ENCODE data around the gene BRCA2.
A peak's percentile ranks its signal among the peaks of the same experiment; 100 is the strongest.

Gene BRCA2, protein sequence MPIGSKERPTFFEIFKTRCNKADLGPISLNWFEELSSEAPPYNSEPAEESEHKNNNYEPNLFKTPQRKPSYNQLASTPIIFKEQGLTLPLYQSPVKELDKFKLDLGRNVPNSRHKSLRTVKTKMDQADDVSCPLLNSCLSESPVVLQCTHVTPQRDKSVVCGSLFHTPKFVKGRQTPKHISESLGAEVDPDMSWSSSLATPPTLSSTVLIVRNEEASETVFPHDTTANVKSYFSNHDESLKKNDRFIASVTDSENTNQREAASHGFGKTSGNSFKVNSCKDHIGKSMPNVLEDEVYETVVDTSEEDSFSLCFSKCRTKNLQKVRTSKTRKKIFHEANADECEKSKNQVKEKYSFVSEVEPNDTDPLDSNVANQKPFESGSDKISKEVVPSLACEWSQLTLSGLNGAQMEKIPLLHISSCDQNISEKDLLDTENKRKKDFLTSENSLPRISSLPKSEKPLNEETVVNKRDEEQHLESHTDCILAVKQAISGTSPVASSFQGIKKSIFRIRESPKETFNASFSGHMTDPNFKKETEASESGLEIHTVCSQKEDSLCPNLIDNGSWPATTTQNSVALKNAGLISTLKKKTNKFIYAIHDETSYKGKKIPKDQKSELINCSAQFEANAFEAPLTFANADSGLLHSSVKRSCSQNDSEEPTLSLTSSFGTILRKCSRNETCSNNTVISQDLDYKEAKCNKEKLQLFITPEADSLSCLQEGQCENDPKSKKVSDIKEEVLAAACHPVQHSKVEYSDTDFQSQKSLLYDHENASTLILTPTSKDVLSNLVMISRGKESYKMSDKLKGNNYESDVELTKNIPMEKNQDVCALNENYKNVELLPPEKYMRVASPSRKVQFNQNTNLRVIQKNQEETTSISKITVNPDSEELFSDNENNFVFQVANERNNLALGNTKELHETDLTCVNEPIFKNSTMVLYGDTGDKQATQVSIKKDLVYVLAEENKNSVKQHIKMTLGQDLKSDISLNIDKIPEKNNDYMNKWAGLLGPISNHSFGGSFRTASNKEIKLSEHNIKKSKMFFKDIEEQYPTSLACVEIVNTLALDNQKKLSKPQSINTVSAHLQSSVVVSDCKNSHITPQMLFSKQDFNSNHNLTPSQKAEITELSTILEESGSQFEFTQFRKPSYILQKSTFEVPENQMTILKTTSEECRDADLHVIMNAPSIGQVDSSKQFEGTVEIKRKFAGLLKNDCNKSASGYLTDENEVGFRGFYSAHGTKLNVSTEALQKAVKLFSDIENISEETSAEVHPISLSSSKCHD (N-terminal part only)

GRCh38 chr13:32315238-32316027 is at the start of gene BRCA2, which contains the start of gene ZAR1L:
BRCA2 (plus strand) TSS chr13:32315508; CDS start chr13:32316461, 953 bp downstream.
ZAR1L (minus strand) TSS chr13:32315363; CDS start chr13:32311925, 3,438 bp downstream.
- peak; percentile 95 for DNase-seq (ENCODE audit: low read depth, low spot score)

- DNase-seq (ENCODE audit: low read depth, low spot score): no peak
These were observed 49.6 kb upstream of the BRCA2 start for GRCh38 chr13:32265726-32266125.

DNA sequence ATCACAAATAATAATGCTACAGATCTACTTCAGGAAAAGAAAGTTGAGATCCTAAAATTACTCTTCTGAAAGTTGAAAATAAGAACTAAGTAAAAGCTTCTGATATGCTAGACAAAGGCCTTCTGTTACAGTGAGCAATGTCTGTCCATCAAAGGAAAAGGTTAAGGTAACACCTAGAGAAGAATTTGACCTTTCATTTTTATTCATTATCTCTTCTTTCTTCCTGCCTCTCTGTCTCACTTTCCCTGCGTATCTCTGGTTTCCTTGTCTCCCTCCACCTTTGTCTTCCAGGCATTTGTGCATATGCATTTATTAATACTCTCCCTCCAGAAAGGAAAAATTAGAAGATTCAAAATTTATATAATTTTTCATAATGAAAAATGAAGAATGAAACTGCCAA is 49.2 kb upstream of the BRCA2 start:
- no peak for DNase-seq (ENCODE audit: low read depth, low spot score)

- peak; percentile 76 for DNase-seq (ENCODE audit: low read depth, low spot score)
These were observed 47.4 kb upstream of the BRCA2 start for GRCh38 chr13:32267836-32268439.

- DNase-seq (ENCODE audit: low read depth, low spot score): no peak
These were observed 43.2 kb upstream of the BRCA2 start for GRCh38 chr13:32272021-32272683.

- no peak for DNase-seq (ENCODE audit: low read depth, low spot score)
These were observed 37.5 kb upstream of the BRCA2 start for GRCh38 chr13:32277839-32278238.

DNA sequence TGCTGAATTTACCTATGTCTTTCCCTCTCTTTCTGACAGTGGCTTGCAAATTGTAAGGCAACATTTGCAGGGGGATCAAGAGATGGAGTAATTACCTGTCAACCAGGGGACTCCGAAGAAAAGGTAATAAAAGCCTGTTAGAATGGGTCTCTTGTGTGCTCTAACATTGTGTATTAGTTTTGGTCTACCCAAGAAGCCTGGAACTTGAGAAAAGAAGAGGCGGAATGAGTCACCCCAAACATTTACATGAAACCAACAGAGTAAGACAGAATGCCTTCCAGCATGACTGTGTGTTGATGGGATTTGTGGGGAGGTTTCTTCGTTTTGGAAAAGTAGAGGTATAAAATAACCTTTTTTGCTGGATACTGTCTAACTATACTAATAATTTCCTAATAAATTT is 36.9 kb upstream of the BRCA2 start:
- no peak for DNase-seq (ENCODE audit: low read depth, low spot score)

- no peak for DNase-seq (ENCODE audit: low read depth, low spot score)
These were observed 34.2 kb upstream of the BRCA2 start for GRCh38 chr13:32281096-32281495.

DNA sequence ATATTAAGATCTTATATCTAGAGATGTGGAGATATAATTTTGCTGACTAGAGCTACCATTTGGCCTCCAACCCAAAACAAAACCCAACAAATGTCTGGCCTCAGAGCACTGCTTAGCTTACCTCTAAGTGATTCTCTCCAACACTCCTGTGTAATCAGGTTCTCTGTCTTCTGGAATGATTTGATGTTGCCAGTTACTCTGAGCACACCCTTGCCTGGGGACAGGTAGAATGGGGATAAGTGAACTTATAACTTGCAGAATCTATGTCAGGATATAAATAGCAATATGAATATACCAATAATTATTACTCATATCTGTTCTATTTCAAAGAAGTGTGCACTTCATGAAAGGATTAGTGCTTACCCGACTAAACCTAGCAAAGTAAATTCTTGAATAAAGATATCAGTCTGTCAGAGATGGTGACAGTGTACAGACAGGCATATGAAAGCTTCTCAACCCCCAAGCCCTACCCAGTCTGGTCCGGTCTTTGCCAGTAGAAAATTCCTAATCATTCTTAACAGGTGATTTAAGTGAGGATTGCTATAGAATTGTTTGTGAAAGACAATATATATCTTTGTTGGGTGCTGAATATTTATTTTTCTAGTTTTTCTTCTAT is 33.1 kb upstream of the BRCA2 start:
- no peak for DNase-seq (ENCODE audit: low read depth, low spot score)

DNA sequence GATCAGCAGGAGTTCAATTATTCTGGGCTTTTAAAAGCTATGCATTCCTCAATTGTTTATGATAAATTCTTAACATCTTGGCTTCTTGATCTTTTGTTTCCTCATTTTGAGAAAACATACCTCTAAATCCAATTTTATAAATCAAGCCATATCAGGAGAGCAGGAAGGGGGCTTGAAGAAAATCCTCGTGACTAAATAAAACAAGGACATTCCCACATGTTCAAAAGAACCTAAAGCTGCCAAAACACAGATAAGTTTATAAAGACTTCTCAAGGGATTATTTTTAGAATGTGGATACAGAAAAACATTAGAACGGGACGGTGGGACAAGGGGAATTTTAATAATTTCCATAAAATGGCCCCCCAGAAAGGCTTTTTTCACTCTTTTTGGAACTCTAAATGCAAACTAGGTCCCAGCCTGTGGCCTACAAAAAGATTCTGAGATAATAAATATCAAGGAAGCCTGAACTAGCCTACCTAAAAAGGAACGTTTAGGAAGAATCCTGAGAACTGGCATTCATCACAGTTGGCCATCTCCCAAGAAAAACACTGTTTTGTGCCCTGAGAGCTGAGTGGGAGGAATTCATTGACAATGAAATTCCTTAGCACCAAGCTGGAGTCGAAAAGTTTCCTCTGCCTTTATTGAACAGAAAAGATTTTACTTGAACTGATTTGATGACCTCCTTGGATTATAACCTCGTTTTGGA is 30.2 kb upstream of the BRCA2 start:
- DNase-seq (ENCODE audit: low read depth, low spot score): no peak

GRCh38 chr13:32285633-32285965 is 29.7 kb upstream of the BRCA2 start:
- DNase-seq (ENCODE audit: low read depth, low spot score): no peak

GRCh38 chr13:32297206-32297605 is 18.1 kb upstream of the BRCA2 start:
- no peak for DNase-seq (ENCODE audit: low read depth, low spot score)

DNA sequence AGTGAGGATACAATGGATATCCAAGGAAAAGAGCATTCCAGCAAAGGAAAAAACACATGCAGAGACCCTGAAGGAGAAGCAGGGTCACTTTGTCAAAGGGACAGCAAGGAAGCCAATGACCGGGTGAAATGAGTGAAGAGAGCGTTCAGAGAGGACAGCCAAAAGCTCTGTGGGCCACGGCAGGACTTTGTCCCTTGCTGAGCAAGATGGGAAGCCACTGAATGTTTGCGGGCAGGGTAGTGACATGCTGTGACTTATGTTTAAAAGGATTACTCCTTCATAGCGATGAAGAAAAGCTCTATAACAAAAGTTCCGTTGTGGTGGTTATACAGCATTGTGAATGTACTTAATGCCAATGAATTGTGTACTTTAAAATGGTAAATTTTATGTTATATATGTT is 16.6 kb upstream of the BRCA2 start:
- no peak for DNase-seq (ENCODE audit: low read depth, low spot score)

GRCh38 chr13:32299893-32300292 is 15.4 kb upstream of the BRCA2 start:
- DNase-seq (ENCODE audit: low read depth, low spot score): no peak

DNA sequence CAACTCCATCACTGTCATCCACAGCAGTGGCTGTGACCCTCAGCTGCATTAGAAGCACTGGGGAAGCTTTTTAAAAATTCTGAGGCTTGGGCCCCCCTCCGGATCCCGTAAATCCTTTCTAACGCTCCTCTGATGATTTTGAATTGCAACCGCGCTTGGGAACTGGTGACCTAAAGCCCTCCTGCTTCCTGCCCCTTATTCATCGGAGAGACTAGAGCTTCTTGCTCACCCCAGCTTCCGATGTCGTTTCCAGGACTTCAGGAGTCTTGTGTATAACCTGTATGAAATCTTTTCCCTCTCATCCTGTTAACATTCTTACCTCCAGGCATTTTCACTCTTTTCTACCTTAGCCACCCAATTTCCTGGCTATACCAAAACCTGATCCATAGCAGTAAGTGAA is 14.9 kb upstream of the BRCA2 start:
- DNase-seq (ENCODE audit: low read depth, low spot score): no peak

GRCh38 chr13:32300920-32301319 is 14.4 kb upstream of the BRCA2 start:
- no peak for DNase-seq (ENCODE audit: low read depth, low spot score)

- no peak for DNase-seq (ENCODE audit: low read depth, low spot score)
These were observed 12.8 kb upstream of the BRCA2 start for GRCh38 chr13:32302461-32302860.

DNA sequence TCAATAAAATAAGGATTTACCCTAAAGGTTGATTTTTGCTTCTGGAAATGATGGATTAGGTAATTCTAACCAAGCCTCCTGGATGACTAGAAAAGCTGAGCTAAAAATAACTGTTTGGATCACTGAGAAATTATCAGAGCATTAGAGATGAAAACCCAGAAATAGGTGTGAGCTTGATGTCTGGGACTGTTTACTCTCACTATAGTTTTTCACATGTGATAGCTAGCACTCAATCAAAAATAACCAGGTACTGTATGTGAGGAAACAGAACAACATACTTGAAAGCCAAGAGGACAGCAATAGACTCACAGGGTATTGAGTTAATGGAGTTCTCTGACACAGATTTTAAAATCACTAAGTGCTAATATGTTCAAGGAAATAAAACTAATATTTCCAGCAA is 9.7 kb upstream of the BRCA2 start:
- no peak for DNase-seq (ENCODE audit: low read depth, low spot score)

Data from ELF-1 (cell line).